ENCODE measurements around the gene KIF12.

GRCh38 chr9:114055894-114056293 lies 43.2 kb downstream of the KIF12 start:
- TF ChIP-seq POLR2A (IDR thresholded peaks at IDR 0.05) (no peak), CTCF (IDR thresholded peaks at IDR 0.05) (no peak)

Data from ovary (tissue), 3 donors.